ENCODE data around the gene B4GALT3.

B4GALT3 gene

DNA sequence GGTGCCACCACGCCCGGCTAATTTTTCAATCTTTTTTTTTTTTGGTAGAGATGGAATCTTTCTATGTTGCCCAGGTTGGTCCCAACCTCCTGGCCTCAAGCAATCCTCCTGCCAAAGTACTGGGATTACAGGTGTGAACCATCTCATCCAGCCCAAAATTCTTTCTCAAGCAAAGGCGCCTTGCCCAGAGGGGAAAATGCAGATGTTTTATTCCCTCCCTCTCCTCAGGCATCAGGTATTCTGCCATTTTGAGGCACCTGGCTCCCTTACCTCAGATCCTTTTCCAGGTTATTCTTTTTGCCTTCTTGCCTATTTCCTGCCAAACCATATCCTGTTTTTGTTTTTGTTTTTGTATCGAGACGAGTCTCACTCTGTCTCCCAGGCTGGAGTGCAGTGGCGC lies 11.1 kb upstream of the B4GALT3 start:
- no peak for DNase-seq (ENCODE audit: low read depth in 2 of 2, low spot score in 1 of 2)

DNA sequence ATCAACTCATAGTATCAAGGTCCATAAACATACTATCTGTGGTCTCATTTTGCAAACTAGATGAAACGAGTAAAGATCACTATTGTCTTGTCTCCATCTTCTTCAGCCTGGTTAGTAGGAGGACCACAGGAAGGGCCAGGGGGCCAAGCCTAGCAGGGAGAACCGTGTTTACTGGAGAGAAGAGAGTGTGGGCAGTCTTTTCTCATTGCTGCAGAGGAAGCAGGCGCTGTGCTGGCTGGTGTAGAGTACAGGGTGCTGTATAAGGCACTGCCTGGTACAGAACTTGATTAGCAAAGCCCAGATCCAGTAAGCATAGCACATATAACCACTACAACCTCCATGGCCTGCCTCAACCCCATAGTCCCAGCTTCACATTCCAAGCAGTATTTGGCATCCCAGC lies 10.0 kb upstream of the B4GALT3 start:
- DNase-seq (ENCODE audit: low read depth in 2 of 2, low spot score in 1 of 2) = no peak

DNA sequence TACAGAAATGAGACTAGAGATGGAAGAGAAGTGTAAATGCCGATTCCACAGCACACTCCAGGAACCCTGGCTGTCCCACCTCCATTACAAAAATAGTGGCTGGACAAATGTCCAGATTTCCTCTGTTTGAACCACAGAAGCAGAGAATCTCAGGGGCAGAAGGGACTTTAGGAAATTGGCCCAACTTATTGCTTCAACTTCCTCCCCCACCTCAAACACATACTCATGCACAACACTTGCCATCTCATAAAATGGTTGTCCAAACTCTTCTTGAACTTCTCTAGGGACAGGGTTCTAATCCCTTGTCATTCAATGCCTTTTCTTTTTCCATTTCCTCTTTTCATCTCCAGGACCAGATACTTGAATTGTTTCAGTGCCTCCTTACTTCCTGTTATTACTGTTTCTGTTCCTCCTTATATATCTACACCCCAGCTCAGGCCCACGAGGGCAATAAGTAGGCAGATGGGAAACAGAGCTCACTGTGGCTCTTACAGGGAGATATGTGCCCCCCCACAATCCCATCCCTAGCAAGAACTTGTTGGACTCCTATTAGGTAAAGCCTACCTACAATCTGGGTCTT lies 8.5 kb upstream of the B4GALT3 start:
- DNase-seq (ENCODE audit: low read depth in 2 of 2, low spot score in 1 of 2) = no peak

DNA sequence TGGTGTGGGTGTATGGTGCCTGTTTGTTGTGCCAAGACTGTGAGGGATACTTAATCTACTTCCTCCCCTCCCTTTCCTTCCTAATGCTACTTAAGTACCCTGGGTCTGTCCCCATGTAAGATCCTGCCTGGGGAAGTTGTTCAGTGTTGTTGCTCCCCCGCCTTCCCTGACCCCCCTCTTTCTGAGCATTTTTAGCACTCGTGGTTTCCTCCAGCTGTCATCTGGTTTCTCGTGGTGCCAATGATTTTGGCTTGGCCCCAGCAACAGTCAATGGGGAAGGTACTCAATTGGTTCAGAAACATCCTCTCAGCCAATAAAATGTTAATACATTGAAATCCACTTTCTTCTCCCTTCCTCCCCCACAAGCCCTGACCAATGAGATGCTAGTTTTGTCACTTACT lies 8.0 kb upstream of the B4GALT3 start:
- peak; percentile 39 to 45 for DNase-seq (ENCODE audit: low read depth in 2 of 2, low spot score in 1 of 2)

GRCh38 chr1:161182214-161182613 lies 4.9 kb upstream of the B4GALT3 start:
- peak in 1 of 2 donors; percentile 22 for DNase-seq (ENCODE audit: low read depth in 2 of 2, low spot score in 1 of 2)

- DNase-seq (ENCODE audit: low read depth in 2 of 2, low spot score in 1 of 2) = no peak
Observed at GRCh38 chr1:161180639-161181038, 3.3 kb upstream of the B4GALT3 start.

- DNase-seq (ENCODE audit: low read depth in 2 of 2, low spot score in 1 of 2) = no peak
Observed at GRCh38 chr1:161179698-161180097, 2.4 kb upstream of the B4GALT3 start.

DNA sequence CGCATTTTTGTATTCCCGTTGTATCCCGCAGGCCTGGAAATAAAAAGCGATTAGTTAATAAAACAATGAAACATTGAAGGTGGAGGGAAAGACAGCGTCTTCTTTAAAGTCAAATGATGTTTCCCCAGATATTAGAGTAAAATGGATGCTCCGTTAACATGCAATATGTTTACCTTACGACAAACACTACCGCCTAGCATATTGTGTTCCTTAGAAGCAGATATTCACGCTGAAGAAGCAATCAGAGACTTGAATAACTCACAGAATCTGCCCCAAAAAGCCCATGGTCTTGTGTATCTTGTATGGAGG lies 583 bp upstream of the B4GALT3 start:
- no peak for DNase-seq (ENCODE audit: low read depth in 2 of 2, low spot score in 1 of 2)

DNA sequence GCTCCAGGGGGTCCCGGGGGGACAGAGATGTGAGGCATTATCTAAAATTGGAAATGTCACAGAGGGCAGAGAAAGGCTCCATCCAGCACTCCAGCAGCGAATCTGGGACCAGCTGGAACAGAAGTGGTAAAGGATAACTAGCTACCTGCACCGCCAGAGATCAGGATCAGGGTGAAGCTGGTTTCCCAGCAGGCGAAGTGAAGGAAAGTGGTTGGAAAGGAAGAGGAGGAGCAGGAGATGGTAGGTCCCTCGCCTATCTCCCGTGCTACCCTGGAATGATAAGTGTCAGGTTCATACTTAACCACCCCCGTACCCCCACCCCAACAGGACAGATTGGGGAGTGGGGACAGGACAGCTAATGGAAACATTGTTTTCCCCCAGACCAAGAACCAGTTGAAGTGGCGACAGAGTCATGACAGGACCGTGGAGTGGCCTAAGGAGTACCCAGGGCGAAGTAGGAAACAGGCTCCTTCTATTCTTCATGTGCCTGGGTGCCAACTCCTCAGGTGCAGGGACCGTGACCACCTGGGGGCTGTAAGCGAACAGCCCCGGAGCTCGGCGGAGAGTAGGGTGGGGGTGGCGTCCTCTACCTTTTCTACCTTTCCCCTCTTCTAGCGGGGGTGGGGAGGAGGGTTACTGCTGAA lies 717 bp downstream of the B4GALT3 start:
- DNase-seq (ENCODE audit: low read depth in 2 of 2, low spot score in 1 of 2) = no peak

DNA sequence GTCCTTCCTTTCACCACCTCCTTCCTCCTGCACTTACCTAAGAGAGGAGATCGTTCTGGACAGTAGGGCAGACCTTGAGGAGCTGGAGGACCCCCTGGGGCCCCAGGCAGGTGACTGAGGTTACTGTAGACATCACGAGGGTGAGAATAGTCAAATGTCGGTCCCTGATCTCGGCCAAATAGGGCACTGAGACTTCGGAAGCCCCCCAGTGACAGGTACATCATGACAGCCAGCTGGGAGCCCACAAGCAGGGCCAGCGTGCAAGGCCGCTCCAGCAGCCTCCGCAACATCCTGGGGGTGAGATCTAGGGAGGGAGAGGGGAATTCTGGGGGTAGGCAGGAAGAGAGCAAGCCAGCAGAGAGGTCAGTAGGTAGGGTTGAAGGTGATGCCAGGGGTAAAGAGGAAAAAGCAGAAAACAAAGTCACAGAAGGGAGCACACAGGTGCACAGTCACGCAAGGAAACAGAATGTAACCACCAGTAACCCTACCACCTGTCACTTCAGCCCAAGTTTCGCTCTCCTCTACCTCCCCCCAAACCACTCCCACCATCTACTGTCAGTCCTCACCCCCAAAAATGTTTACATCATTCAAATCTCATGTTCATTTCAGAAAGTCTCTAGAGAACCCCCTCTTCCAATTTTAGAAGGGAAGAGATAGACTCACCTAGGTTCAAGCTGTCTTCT lies 1.4 kb downstream of the B4GALT3 start:
- DNase-seq (ENCODE audit: low read depth in 2 of 2, low spot score in 1 of 2) = no peak

DNA sequence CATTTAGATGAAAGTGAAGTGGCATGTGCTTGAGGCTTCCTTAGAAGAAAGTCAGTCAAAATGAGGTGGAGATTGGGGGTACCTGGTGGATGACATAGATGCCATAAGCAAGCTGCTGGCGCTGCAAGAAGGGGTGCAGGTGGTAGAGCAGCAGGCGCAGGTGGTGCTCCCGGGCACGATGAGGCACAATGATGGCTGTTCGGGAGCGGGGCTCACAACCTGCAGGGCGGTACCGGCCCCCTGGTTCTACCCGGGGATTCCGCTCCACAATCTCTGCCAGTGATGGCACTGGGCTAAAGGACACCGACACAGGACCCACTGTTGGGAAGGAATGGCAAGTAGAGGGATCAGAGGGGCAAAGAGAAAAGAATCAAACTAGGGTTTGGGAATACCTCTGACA lies 2.4 kb downstream of the B4GALT3 start:
- DNase-seq (ENCODE audit: low read depth in 2 of 2, low spot score in 1 of 2) = no peak

- DNase-seq (ENCODE audit: low read depth in 2 of 2, low spot score in 1 of 2) = no peak
Observed at GRCh38 chr1:161173711-161174110, 3.6 kb downstream of the B4GALT3 start.

DNA sequence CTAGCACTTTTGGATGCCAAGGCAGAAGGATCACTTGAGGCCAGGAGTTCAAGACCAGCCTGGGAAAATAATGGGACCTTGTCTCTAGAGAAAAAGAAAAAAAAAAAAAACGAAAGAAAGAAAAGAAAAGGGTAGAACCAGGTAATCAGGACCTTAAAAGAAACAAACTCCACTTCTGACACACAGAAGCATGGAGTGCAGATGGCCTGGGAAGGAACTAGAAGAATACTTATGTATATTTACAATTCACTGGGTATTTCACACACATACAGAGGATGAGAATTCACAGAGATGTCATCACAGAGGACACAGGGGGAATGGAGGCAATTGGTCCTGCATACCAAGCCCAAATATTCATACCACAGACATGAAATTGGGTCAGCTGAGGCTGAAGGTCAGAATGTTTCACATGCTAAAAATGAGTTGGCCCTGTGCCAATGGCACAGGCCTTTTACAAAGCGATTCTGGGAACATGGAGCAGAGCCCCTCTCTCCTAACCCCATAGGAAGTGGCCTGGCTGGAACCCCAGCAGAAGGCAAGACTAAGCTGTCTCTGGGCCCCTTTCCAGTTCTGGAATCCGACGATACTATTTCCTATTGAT lies 4.4 kb downstream of the B4GALT3 start:
- DNase-seq (ENCODE audit: low read depth in 2 of 2, low spot score in 1 of 2) = no peak

DNA sequence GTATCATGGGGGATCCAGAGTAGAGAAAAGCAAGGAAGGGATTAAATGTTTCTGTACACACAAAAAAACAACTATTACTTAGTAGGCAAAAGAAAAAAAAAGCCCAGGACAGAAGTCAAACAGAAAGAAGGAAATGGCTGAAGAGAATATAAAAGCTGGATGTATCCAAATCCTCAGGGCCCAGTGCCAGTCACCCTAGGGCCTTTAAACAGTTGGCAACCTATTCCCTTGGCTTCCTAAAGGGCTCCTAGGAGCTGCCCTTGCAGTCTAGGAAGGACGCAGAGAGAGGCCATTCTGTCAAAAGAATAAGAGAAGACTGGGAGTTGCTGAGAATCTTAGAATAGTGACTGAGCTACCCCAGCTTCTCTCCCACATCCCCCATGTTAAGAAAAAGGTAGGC lies 5.0 kb downstream of the B4GALT3 start:
- DNase-seq (ENCODE audit: low read depth in 2 of 2, low spot score in 1 of 2) = no peak

GRCh38 chr1:161171696-161172095 lies 5.6 kb downstream of the B4GALT3 start:
- DNase-seq (ENCODE audit: low read depth in 2 of 2, low spot score in 1 of 2) = no peak

DNA sequence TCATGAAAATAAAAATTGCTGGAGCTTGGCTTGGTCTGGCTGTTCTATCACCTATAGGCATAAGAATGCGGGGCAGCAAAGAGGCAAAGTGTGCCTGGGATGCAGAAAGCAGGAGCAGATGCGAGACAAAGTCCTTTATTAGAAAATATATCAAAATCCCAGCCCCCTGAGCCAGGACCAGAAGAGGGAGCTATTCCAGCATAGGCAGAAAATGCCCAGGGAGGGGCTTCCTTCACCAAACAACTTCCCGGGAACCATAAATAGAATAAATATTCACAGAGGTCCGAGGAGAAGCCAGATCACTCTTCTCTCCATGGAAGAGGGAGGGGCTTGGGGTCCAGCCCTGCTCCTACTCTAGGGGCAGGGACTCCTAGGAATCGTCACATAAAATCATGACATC lies 6.1 kb downstream of the B4GALT3 start:
- DNase-seq (ENCODE audit: low read depth in 2 of 2, low spot score in 1 of 2) = no peak

GRCh38 chr1:161168906-161169305 lies 8.4 kb downstream of the B4GALT3 start:
- no peak for DNase-seq (ENCODE audit: low read depth in 2 of 2, low spot score in 1 of 2)

- no peak for DNase-seq (ENCODE audit: low read depth in 2 of 2, low spot score in 1 of 2)
Observed at GRCh38 chr1:161166669-161167548, 10.4 kb downstream of the B4GALT3 start.

- DNase-seq (ENCODE audit: low read depth in 2 of 2, low spot score in 1 of 2) = peak; percentile 80 to 83
Observed at GRCh38 chr1:161165742-161166668, 11.3 kb downstream of the B4GALT3 start, which contains the start of gene PPOX. TSS of gene PPOX (plus strand) at chr1:161166426. CDS start at chr1:161166848, 422 bp downstream.

- no peak for DNase-seq (ENCODE audit: low read depth in 2 of 2, low spot score in 1 of 2)
Observed at GRCh38 chr1:161164901-161165610, 12.3 kb downstream of the B4GALT3 start.

Measured in stimulated activated CD8-positive, alpha-beta memory T cell treated with anti-CD3 and anti-CD28 coated beads, Interleukin-4, amount 100 ng/mL, for 4 hours (primary cell).